Measurements from ENCODE around the gene EPS8L2.

Gene EPS8L2

GRCh38 chr11:765802-766091, 59.7 kb downstream of the EPS8L2 start:
- Histone ChIP-seq H3K4me1 (no peaks in the 10 kb centered on the region), H3K9me3 (no peaks in the 10 kb centered on the region), H3K27me3 (no peaks in the 10 kb centered on the region), H3K27ac (no peak overlapping the region), H3K36me3 (peaks cover 27 to 96% (median 72%) of the 10 kb centered on the region in 3 donors), H3K4me3 (no peak overlapping the region)
- no peak for TF ChIP-seq CTCF (IDR thresholded peaks at IDR 0.05)
- intact Hi-C loops (cut with DNase I; ENCODE audit: low total_unique reads): no loop called here
- DNase-seq: no peak

DNA sequence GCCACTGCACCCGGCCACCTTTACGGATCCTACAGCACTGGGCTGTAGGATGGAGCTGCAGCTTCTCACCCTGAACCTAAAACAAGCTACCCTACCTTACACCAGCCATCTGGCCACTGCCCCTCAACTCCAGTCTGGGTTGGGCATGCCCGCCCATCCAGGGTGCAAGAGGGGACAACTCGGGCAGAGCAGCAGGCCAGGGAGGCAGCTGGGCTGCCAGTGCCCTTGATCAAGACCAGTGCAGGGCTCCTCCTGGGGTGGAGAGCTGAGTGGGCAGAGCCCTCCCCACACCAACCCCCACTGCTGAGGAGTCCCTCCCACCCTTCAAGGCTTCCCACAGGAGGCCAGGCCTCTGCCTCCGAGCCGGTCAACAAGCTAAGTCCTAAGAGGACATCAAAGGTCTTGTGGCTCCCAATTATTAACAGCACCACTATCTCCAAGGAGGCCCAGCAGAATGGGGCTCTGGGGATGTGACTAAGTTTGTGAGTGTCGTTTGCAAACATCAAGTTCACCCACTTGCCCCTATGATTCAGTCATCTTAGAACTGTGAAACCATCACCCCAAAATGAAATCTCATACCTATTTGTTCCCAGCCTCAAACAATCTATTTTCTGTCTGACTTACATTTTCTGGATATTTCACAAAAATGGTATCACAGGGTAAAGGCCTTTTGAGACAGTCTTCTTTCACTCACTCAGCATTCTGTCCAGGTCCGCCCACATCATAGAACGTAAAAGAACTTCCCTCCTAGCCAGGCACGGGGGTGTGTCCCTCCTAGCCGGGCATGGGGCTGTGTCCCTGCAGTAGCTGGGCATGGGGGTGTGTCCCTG, 60.3 kb downstream of the EPS8L2 start:
- intact Hi-C loops (cut with DNase I; ENCODE audit: low total_unique reads): no loop called here
- H3K4me1 ChIP-seq: no peaks in the 10 kb centered on the region
- no peak overlapping the region for H3K27ac ChIP-seq
- H3K27me3 ChIP-seq: no peaks in the 10 kb centered on the region
- no peak overlapping the region for H3K4me3 ChIP-seq
- peaks cover 24 to 96% (median 72%) of the 10 kb centered on the region in 3 donors for H3K36me3 ChIP-seq
- H3K9me3 ChIP-seq: no peaks in the 10 kb centered on the region
- TF ChIP-seq CTCF (IDR thresholded peaks at IDR 0.05): no peak
- no peak for DNase-seq

- no peaks in the 10 kb centered on the region for H3K9me3 ChIP-seq
- H3K36me3 ChIP-seq: peaks cover 19 to 96% (median 72%) of the 10 kb centered on the region in 3 donors
- no peak for DNase-seq
- no peaks in the 10 kb centered on the region for H3K4me1 ChIP-seq
- no peak for TF ChIP-seq CTCF (IDR thresholded peaks at IDR 0.05)
- H3K27ac ChIP-seq: no peak overlapping the region
- no peak overlapping the region for H3K4me3 ChIP-seq
- H3K27me3 ChIP-seq: no peaks in the 10 kb centered on the region
- intact Hi-C loops (cut with DNase I; ENCODE audit: low total_unique reads): no loop called here
Measured at GRCh38 chr11:766936-767210, 60.8 kb downstream of the EPS8L2 start.

DNA sequence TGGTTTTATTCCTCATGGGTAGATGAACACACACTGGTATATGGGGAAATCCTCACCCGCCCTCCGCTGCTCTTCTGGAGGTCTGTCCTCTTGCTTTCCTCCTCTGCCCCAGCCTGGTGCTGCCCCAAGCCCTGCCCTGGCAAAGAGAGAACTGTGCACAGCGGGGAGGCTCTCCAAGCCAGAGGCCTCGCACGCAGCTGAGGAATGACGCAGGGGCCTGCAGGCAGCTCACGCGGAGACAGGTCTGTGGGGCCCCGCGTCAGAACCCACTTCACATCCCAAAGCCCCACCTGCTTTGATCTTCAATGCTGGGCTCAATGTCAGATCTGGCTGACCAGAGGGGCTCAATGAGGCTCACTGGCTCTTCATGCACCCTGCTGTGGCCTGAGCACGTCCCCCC, 61.2 kb downstream of the EPS8L2 start:
- no peaks in the 10 kb centered on the region for H3K4me1 ChIP-seq
- peaks cover 18 to 96% (median 73%) of the 10 kb centered on the region in 3 donors for H3K36me3 ChIP-seq
- intact Hi-C loops (cut with DNase I; ENCODE audit: low total_unique reads): no loop called here

DNA sequence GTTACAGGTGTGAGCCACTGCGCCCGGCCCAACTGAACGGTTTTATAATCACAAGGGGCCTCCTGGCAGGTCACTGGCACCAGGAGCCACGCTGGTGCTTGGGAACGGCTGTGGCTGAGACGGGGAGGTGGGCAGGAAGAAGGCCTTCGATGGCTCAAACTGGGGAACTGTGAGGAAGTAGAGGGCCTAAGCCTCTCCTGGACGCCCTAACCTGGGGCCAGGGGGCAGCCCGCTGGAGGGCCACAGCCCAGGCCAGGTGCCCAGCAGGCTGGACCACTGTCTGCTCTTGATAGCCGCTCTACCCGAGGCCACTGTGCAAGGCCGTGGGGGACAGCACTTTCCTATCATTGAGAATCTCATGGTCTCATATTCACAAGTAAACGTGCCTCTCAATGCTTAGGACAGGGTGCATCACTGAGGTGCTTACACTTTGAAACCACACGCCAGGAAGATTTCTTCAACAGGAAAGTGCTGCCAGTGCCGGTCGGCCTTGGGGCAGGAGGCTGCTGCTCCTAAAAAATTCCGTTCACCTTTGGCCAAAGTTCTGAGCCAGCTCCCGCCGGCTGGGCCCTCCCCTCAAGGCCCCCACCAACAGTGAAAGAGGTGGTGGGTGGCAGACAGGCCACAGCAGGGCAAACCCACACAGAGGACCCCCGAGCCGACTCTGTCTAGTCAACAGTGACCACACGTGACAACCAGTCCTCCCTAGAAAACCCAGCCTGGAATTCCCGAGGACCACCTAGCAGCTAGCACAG, 64.0 kb downstream of the EPS8L2 start:
- TF ChIP-seq CTCF (IDR thresholded peaks at IDR 0.05): no peak

More for the DNA sequence above, 61.2 kb downstream of the EPS8L2 start:
- no peak overlapping the region for H3K27ac ChIP-seq
- no peak for DNase-seq
- no peak overlapping the region for H3K4me3 ChIP-seq
- no peak for TF ChIP-seq CTCF (IDR thresholded peaks at IDR 0.05)
- H3K9me3 ChIP-seq: no peaks in the 10 kb centered on the region
- no peaks in the 10 kb centered on the region for H3K27me3 ChIP-seq

More for the DNA sequence above, 64.0 kb downstream of the EPS8L2 start:
- DNase-seq: no peak
- Histone ChIP-seq H3K27ac (no peak overlapping the region), H3K27me3 (no peaks in the 10 kb centered on the region), H3K4me3 (no peak overlapping the region), H3K4me1 (peaks cover 0 to 22% (median 4%) of the 10 kb centered on the region in 4 donors), H3K9me3 (no peaks in the 10 kb centered on the region), H3K36me3 (peaks cover 6 to 96% (median 59%) of the 10 kb centered on the region in 3 donors)
- intact Hi-C loops (cut with DNase I; ENCODE audit: low total_unique reads): no loop called here
